NOMO-1 (cell line): Measurements from ENCODE around the gene RASL11B.

ENCODE experiments used
- DNase-seq, 2 experiments: peaks; one replicate each; lab custom pipeline; 2025; ENCODE audit not compliant: unreplicated experiment in 2 of 2; lab: John Stamatoyannopoulos, UW

RASL11B gene

GRCh38 chr4:52870225-52870624 is 8.1 kb downstream of the RASL11B start:
- no peak for DNase-seq

GRCh38 chr4:52873191-52873590 is 11.1 kb downstream of the RASL11B start:
- no peak for DNase-seq

- no peak for DNase-seq
Measured at GRCh38 chr4:52873861-52874343, 11.8 kb downstream of the RASL11B start.

- DNase-seq, result no peak
Measured at GRCh38 chr4:52874948-52875347, 12.8 kb downstream of the RASL11B start.

GRCh38 chr4:52876069-52876468 is 14.0 kb downstream of the RASL11B start:
- no peak for DNase-seq

- no peak for DNase-seq
Measured at GRCh38 chr4:52877036-52877435, 14.9 kb downstream of the RASL11B start.

- no peak for DNase-seq
Measured at GRCh38 chr4:52877694-52878093, 15.6 kb downstream of the RASL11B start.

GRCh38 chr4:52879471-52879870 is 17.4 kb downstream of the RASL11B start:
- no peak for DNase-seq

GRCh38 chr4:52880994-52881393 is 18.9 kb downstream of the RASL11B start:
- DNase-seq, result no peak

GRCh38 chr4:52883183-52883621 is 21.1 kb downstream of the RASL11B start:
- DNase-seq, result no peak

GRCh38 chr4:52883707-52884669 is 21.9 kb downstream of the RASL11B start:
- DNase-seq, result no peak

GRCh38 chr4:52884994-52885393 is 22.9 kb downstream of the RASL11B start:
- no peak for DNase-seq

GRCh38 chr4:52889354-52889753 is 27.2 kb downstream of the RASL11B start:
- no peak for DNase-seq

- no peak for DNase-seq
Measured at GRCh38 chr4:52889778-52890520, 27.8 kb downstream of the RASL11B start.

- DNase-seq, result no peak
Measured at GRCh38 chr4:52890521-52890791, 28.3 kb downstream of the RASL11B start.

GRCh38 chr4:52891743-52892142 is 29.6 kb downstream of the RASL11B start:
- DNase-seq, result no peak

GRCh38 chr4:52892880-52893279 is 30.8 kb downstream of the RASL11B start:
- DNase-seq, result no peak

- no peak for DNase-seq
Measured at GRCh38 chr4:52894443-52894842, 32.3 kb downstream of the RASL11B start.

GRCh38 chr4:52903273-52903672 is 41.2 kb downstream of the RASL11B start:
- DNase-seq, result no peak

GRCh38 chr4:52904421-52904820 is 42.3 kb downstream of the RASL11B start:
- no peak for DNase-seq

- DNase-seq, result no peak
Measured at GRCh38 chr4:52907510-52907909, 45.4 kb downstream of the RASL11B start.

GRCh38 chr4:52910115-52910514 is 48.0 kb downstream of the RASL11B start:
- DNase-seq, result no peak
